HG03460 (cell line): ENCODE measurements around the gene RNASE9.
"Not testable (repeated sequence)": the region's sequence is repeated elsewhere in the genome, so short reads cannot be mapped to it uniquely, and the experiment has no call there.

Experiments used
- ATAC-seq: cut with Tn5 transposase; IDR thresholded peaks from one replicate; pipeline ENCODE4 v1.9.1; 2021; ENCODE audit not compliant: unreplicated experiment

RNASE9 gene

GRCh38 chr14:20524027-20524426 is 36.8 kb downstream of the RNASE9 start:
- ATAC-seq: no peak

- no peak for ATAC-seq
Observed at GRCh38 chr14:20522332-20522731, 38.5 kb downstream of the RNASE9 start.

GRCh38 chr14:20516921-20517320 is 43.9 kb downstream of the RNASE9 start:
- no peak for ATAC-seq

- no peak for ATAC-seq
Observed at GRCh38 chr14:20515846-20516245, 45.0 kb downstream of the RNASE9 start.

GRCh38 chr14:20512177-20512905 is 48.5 kb downstream of the RNASE9 start:
- no peak for ATAC-seq

- ATAC-seq: no peak
Observed at GRCh38 chr14:20508367-20508766, 52.5 kb downstream of the RNASE9 start.

GRCh38 chr14:20507537-20507936 is 53.3 kb downstream of the RNASE9 start:
- not testable (repeated sequence) for ATAC-seq

- ATAC-seq: not testable (repeated sequence)
Observed at GRCh38 chr14:20506752-20507151, 54.1 kb downstream of the RNASE9 start.

GRCh38 chr14:20506276-20506675 is 54.6 kb downstream of the RNASE9 start:
- not testable (repeated sequence) for ATAC-seq
